GM18858 (cell line): Measurements from ENCODE around the gene RAI14.
"Not testable (repeated sequence)": the region's sequence is repeated elsewhere in the genome, so short reads cannot be mapped to it uniquely, and the experiment has no call there.

Experiments used
- ATAC-seq: cut with Tn5 transposase; IDR thresholded peaks from one replicate; pipeline ENCODE4 v1.9.1; 2021; ENCODE audit not compliant: unreplicated experiment

The RAI14 gene

DNA sequence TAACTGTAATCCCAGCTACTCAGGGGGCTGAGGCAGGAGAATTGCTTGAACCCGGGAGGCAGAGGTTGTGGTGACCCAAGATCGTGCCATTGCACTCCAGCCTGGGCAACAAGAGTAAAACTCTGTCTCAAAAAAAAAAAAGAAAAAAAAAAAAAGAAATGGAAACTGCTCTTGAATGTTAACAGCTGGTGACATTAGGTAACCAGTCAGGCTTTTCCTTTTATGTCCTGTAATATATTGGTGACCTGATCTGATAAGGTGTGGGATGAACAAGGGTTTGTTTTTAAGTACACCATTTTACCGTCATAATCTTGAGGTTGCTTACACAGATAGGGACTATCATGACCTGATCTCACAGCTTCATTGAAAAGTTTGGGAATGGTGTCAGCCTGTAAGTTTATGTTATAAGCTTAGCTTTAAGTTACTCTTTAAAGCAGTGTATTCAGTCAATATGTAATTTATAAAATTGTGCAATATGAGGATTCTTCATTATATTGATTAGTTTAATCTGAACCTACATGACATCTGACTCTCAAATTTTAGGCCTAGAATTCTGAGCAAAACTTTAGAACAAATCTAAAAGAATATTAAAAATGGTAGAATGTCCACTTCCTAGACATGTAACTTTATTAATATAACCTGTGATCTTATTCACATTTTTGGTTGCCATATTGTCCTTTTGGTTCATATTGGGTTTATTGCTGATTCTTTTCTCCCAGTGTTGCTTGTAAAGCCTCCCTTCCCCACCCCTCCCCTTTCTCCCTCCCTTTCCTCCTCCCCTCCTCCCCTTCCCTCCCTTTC is 41.4 kb downstream of the RAI14 start:
- no peak for ATAC-seq

- no peak for ATAC-seq
Observed at GRCh38 chr5:34698109-34698419, 41.9 kb downstream of the RAI14 start.

DNA sequence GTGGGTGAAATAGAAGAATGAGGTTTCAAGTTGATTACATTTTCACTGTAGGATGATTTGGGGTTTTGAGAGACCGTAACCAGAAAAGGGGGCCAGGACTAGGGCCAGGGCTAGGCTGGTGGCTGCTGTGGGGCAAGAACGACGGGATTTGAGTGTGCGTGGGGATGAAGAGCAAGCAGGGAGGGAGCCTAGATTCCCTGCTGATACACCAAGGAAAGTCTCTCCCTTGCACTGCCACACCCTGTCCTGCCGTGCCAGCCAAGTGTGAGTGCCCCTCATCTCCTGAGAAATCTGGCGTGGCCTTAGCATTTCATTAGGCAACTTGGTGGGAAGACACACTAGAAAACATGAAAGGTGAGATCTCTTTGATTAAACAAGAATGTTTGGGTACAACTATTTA is 42.6 kb downstream of the RAI14 start:
- ATAC-seq: no peak

DNA sequence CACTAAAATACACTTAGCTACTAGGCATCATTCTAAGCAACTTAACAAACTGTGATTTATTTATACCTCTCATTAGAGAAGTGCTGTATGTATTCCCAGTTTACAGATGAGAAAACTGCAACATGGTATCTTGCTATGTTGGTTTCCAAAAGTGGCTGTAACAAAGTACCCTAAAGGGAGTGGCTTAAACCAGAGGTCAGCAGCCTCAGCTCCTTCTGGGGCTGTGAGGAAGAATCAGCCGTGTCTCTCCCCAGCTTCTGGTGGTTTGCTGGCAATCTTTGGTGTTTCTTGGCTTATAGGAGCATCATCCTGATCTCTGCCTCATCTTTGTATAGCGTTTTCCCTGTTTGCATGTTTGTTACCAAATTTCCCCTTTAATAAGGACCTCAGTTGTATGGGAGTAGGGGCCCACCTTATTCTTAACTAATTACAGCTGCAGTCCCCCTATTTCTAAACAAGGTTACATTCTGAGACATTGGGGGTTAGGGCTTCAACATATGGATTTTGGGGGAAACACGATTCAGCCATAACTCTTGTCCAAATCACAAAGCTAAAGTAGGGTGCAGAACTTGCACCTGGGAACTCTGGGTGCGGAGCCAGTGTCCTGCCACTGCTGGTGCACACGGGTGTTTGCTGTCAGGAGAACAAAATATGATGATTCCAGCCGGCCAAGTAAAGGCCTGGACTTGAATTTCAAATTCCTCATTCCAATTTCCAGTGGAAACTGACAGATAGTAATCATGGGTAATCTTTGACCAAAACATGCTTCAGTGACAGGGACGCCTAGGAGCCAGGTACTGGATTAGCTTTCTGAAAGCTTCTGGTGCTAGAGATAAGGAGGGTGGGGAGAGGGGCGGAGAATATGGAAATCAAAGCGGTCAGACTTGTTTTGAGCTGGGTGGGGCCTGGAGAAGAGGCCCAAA is 43.3 kb downstream of the RAI14 start:
- ATAC-seq: no peak

- ATAC-seq: no peak
Observed at GRCh38 chr5:34700078-34700452, 43.9 kb downstream of the RAI14 start.

DNA sequence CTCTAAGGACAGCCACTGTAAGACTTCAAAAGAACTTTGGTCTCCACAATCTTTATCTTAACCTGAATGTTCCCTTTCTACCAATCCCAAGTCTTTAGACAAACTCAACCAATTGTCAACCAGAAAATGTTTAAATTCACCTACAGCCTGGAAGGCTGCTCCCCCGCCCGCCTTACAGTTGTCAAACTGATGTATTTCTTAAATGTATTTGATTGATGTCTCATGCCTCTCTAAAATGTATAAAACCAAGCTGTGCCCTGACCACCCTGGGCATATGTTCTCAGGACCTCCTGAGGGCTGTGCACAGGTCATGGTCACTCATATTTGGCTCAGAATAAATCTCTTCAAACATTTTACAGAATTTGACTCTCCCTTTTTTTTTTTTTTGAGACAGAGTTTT is 45.3 kb downstream of the RAI14 start:
- not testable (repeated sequence) for ATAC-seq

GRCh38 chr5:34703767-34704713 is 47.9 kb downstream of the RAI14 start:
- no peak for ATAC-seq

- no peak for ATAC-seq
Observed at GRCh38 chr5:34706084-34706483, 50.0 kb downstream of the RAI14 start.

DNA sequence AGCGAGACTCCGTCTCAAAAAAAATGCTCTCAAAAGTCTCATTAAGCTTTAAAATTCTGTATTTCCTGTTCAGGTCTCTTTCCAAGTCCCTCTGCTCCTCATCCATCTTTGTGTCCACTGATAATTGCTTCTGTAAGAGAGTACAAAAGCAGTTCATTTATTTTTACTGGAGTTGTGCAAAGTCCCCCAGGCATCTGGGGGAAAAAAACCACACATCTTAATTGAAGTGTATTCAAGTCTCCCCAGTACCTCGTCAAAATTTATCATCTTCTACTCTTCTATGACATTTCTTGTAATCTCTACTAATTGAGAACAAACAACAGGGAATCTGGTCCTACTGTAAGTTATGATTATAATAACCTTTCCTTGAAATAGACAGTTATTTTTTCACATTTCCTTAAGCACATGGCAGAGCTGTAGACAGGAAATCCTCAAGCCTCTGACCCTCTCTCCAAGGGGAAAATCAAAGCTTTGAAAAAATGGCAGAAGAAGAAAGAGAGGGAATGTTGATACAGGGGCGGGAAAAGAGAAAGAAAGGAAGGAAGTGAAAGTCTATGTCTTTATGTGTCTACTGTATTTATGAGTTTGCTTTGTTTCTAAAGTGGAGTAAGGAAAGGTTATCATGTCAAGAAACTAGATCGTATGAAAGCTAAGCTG is 51.5 kb downstream of the RAI14 start:
- ATAC-seq: no peak

GRCh38 chr5:34708777-34709176 is 52.6 kb downstream of the RAI14 start:
- ATAC-seq: no peak

DNA sequence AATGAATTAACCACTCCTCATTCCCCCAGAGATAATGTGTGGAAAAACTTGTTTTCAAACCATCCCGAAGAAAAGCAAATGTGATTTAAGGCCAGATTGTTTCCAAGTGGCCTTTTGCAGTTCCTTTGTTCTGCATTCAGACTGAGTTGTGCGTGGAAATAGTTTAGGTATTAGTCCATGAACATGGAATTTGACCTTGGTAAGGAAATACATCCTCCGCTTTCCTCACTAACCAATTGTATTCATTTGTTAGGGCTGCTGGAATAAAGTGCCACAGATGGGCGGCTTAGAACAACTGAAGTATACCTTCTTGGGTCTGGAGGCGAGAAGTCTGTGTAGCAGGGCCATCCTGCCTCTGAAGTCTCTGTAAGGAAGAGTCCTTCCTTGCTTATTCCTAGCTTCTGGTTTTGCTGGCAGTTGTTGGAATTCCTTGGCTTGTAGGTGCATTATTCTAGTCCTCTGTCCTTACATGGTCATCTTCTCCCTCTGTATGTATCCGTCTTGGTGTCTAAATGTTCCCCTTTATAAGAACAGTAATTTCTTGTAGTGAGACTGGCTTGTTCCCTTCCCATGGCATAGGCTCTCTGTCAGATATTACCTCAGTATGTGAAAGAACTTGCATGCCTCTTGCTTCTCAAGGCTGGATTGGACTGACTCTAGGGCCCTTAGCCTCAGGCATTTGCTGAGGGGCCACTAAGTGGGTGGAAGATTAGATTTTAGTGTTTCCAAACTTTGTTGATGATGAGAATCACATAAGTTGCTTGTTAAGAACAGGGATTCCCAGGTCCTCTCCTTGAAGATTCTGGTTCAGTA is 53.9 kb downstream of the RAI14 start:
- no peak for ATAC-seq

DNA sequence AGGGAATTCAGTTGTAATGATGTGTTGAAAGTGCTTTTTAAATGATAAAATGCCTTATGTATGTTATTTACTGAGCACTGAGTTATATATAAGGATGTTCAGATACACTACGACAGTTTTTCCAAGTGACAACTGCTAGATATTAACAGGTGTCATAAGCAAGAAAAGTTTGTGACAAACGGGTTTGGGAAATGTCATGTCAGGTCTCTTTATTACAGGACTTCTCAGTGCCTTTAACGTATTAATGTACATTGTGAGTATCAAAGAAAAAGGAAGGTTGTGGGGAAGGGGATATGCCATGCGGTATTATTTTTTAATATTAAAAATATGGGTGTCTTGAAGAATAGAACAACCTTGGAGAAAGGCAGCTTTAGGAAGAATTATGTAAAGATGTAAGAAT is 56.4 kb downstream of the RAI14 start:
- no peak for ATAC-seq

DNA sequence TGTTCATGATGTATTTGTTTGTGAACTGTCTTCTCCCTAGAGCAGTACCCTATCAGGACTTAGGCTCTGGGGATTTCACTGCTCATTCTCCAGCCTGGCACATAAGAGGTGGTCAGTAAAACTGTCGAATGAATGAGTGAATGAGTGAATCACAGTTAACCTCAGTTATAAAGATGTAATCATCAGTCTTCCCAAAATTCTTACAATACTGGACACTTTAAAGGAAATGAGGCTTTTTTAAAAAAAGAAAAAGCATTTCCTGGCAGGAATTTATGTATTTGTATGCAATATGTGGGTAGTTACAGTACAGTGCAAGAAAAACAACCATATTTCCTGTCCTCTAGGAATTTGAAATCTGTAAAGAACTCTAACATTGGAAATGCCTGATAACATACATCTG is 59.6 kb downstream of the RAI14 start:
- ATAC-seq: no peak

DNA sequence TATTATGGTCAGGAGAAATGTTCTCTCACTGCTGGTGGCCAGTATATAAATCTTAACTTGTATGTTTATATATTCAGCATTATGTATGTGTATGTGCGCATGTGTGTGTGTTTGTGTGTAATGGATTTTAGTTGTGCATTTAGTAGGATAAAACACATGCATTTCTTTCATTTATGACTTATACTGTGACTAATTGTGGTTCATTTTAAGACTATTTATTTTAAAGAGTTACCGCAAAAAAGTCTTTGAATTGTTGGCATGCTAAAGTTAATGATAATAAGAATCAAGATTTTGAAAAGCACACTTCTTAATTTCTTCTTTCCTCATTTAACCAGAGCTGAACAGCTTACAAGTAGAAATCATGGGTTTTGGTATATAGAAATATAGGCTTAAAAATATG is 60.9 kb downstream of the RAI14 start:
- no peak for ATAC-seq

- no peak for ATAC-seq
Observed at GRCh38 chr5:34717426-34718327, 61.5 kb downstream of the RAI14 start.

DNA sequence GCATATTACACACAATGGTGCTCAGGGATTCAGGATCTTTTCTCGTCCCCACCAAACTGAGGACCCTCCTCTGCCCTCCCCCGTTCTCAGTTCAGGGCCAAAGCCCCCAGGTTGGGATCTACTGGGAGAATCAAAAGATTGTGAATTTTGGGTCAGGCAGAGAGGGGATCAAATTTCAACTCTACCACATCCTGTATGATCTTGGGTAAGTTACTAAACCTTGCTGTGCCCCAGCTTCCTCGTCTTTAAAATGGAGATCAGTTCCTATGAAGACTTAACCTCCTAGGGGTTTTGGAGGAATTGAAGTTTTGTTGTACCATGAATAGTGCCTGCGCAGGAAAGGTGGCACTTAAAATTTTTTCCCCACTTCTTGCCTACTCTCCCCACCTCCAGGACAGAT is 62.4 kb downstream of the RAI14 start:
- ATAC-seq: no peak

DNA sequence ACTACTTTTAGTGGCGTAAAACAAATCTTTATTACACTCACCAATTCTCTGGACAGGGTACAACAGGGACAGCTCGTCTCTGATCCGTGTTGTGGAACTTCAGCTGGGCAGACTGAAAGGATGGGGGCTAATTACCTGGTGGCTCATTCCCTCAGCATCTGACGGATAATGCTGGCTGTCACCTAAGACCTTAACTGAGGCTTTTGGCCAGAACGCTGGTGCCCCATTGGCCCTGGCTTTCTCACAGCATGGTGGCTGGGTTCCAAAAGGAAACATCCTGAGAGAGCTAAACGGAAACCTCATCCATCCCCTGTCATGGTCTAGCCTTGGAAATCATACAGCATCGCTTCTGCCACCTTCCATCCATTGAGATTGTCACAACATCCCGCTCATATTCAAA is 62.9 kb downstream of the RAI14 start:
- no peak for ATAC-seq

DNA sequence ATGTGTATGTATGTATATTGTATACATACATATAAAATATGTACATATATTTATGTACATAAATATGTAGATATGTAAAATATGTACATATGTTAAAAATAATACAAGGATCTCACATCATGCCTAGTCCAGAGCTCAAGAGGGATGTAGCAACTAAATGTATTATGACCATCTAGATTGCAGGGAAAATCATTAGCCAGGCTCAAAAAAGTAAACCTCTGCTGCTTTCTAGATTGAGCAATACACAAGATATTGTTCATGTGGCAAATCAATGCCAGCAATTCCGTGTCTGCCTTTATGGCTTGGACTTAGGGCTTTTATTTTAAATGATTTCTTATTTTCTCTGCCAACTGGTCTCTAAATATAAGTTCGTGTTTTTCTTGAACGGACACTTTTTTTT is 65.2 kb downstream of the RAI14 start:
- ATAC-seq: no peak

DNA sequence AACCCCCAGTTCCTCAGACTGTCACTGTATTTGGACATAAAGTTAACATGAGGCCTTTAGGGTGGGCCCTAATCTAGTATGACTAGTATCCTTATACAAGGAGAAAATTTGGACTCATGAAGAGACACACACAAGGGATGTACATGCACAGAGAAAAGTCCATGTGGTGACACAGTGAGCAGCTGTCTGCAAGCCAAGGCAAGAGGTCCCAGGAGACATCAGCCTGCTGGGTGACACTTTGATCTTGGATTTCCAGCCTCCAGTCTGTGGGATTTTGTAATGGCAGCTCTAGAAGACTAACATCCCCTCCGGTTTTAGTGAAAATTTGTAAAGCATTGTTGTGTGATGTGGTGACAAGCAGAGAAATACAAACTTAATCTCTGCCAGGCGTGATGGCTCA is 66.1 kb downstream of the RAI14 start:
- no peak for ATAC-seq
